Panc1 (cell line): ENCODE data around the gene MAMLD1. TPM values are rescaled to one million over a fixed set of nuclear protein-coding genes. Genes with fewer than 3 reads are reported as not detected.

Experiments
- ATAC-seq: fragments of 200-7000 bp; cut with Tn5 transposase; 2 replicates; pipeline ENCODE4 v1.9.1; 2020; ENCODE audit warnings: mild to moderate bottlenecking, moderate library complexity
- BruUV-seq: library from RNA; stranded (reverse); fragments of 400-500 nt; replicated peaks from 2 replicates; lab custom pipeline; 2021; lab: Mats Ljungman, UMichigan
- CTCF ChIA-PET: fragments of 300-600 bp; sonication (Branson Sonifier 250); formaldehyde crosslinking; loops from one replicate; lab custom pipeline; 2022; ENCODE audit warnings: antibody characterized with exemption; lab: Charles Lee
- POLR2A ChIA-PET: fragments of 300-600 bp; sonication (Branson Sonifier 250); formaldehyde crosslinking; loops from one replicate; lab custom pipeline; 2022; ENCODE audit warnings: antibody characterized with exemption; lab: Charles Lee
- DNase-seq: peaks from one replicate; pipeline ENCODE4 v3.0.0-alpha.2; 2010; ENCODE audit warnings: low read depth, low spot score
- H3K27ac ChIP-seq: 2 replicates; pipeline ENCODE4 v1.5.1; 2011; ENCODE audit warnings: mild to moderate bottlenecking, low read length, inconsistent platforms
- H3K27me3 ChIP-seq: fragments of 200-500 bp; sonication (Bioruptor generic); 2 replicates; pipeline ENCODE4 v1.6.0; 2014; ENCODE audit warnings: low read length, inconsistent platforms; ENCODE audit not compliant: control insufficient read depth, insufficient read depth
- H3K36me3 ChIP-seq: fragments of 200-500 bp; sonication (Bioruptor generic); 2 replicates; pipeline ENCODE4 v1.5.1; 2014; ENCODE audit warnings: inconsistent platforms, mild to moderate bottlenecking, low read length, moderate library complexity; ENCODE audit not compliant: control insufficient read depth, insufficient read depth
- H3K4me1 ChIP-seq: 2 replicates; pipeline ENCODE4 v1.5.1; 2011; ENCODE audit warnings: inconsistent platforms, mild to moderate bottlenecking, low read length, moderate library complexity; ENCODE audit not compliant: control insufficient read depth, insufficient read depth
- H3K4me3 ChIP-seq, 2 experiments: 2 replicates each; pipeline ENCODE4 v1.5.1; 2011 to 2012; ENCODE audit warnings: low read depth in 2 of 2, low read length in 2 of 2, mild to moderate bottlenecking in 2 of 2, inconsistent platforms in 1 of 2, moderate library complexity in 1 of 2
- H3K9me3 ChIP-seq: fragments of 200-500 bp; sonication (Bioruptor generic); 2 replicates; pipeline ENCODE4 v1.5.1; 2014; ENCODE audit warnings: low read depth, mild to moderate bottlenecking, inconsistent platforms, low read length, moderate library complexity; ENCODE audit not compliant: control insufficient read depth, insufficient read depth
- POLR2AphosphoS5 ChIP-seq: IDR thresholded peaks from 2 replicates; pipeline ENCODE4 v1.6.1; 2012; ENCODE audit warnings: mild to moderate bottlenecking, low read depth, low read length, moderate library complexity
- SIN3A ChIP-seq: IDR thresholded peaks from 2 replicates; pipeline ENCODE4 v1.6.1; 2012; ENCODE audit warnings: low read depth, mild to moderate bottlenecking, low read length, moderate library complexity, borderline replicate concordance; ENCODE audit not compliant: insufficient read depth
- TCF7L2 ChIP-seq: IDR thresholded peaks from 2 replicates; pipeline ENCODE4 v1.6.1; 2011; ENCODE audit warnings: mild to moderate bottlenecking, low read depth, low read length, inconsistent platforms
- in situ Hi-C: cut with HindIII; loops from 2 replicates; pipeline ENCODE4 v1.10.0; 2016; ENCODE audit warnings: low sequenced_read_pairs, low pct_unique_long_range_greater_than_20kb
- intact Hi-C: fragments of 100-400 bp; cut with micrococcal nuclease; formaldehyde crosslinking; loops from one replicate; pipeline ENCODE4 v1.10.0; 2022; ENCODE audit not compliant: unreplicated experiment
- total RNA-seq: library from RNA; stranded (reverse); gene quantifications from one replicate; pipeline ENCODE4 v1.2.1, GENCODE V29; 2021; ENCODE audit not compliant: unreplicated experiment
- TF ChIP-seq, protein P1 (sequence below): fragments of 450-650 bp; IDR thresholded peaks from 2 replicates; pipeline ENCODE4 v1.5.1; 2017; ENCODE audit warnings: mild to moderate bottlenecking
- TF ChIP-seq, protein P2 (sequence below), 2 experiments: IDR thresholded peaks; 2 replicates each; pipeline ENCODE4 v1.6.1; 2011 to 2012; ENCODE audit warnings: low read depth in 2 of 2, control low read depth in 1 of 2, low read length in 1 of 2, mild to moderate bottlenecking in 1 of 2, moderate library complexity in 1 of 2; ENCODE audit not compliant: insufficient read depth in 1 of 2

The MAMLD1 gene
- total RNA-seq, 1 experiment from 2014 or later: 2.1 TPM

DNA sequence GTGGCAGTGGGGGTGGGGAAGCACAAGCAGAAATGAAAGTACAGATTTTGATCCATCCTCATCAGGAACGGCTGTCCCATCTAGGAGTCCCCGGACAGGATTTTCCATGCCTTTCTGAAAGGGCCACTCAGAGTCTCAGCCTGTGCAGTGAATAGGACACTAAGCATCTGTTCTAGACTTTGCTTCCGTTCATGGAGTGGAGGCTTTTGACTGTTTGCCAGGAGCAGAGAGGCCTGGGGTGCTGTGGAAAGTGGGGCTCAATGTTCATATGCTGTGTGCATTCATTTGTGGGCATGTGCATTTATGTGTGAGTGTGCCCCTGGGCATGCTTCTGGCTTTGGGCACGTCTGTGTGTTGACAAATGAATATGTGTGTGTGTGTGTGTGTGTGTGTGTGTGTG lies 25.6 kb upstream of the MAMLD1 start:
- no peak for TF ChIP-seq TCF7L2
- TF ChIP-seq, protein P1, sequence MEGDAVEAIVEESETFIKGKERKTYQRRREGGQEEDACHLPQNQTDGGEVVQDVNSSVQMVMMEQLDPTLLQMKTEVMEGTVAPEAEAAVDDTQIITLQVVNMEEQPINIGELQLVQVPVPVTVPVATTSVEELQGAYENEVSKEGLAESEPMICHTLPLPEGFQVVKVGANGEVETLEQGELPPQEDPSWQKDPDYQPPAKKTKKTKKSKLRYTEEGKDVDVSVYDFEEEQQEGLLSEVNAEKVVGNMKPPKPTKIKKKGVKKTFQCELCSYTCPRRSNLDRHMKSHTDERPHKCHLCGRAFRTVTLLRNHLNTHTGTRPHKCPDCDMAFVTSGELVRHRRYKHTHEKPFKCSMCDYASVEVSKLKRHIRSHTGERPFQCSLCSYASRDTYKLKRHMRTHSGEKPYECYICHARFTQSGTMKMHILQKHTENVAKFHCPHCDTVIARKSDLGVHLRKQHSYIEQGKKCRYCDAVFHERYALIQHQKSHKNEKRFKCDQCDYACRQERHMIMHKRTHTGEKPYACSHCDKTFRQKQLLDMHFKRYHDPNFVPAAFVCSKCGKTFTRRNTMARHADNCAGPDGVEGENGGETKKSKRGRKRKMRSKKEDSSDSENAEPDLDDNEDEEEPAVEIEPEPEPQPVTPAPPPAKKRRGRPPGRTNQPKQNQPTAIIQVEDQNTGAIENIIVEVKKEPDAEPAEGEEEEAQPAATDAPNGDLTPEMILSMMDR: no peak
- ATAC-seq: no peak
- Histone ChIP-seq H3K27ac (no peak overlapping the region), H3K27me3 (no peaks in the 10 kb centered on the region), H3K9me3 (no peaks in the 10 kb centered on the region), H3K4me3 (no peak overlapping the region), H3K4me1 (no peaks in the 10 kb centered on the region), H3K36me3 (no peaks in the 10 kb centered on the region)
- in situ Hi-C loops: no loop called here
- intact Hi-C loops: no loop called here
- no peak for DNase-seq
- POLR2A ChIA-PET: no interaction called here
- CTCF ChIA-PET: no interaction called here
- BruUV-seq: no TSS peak

GRCh38 chrX:150338615-150339014 lies 24.5 kb upstream of the MAMLD1 start:
- Histone ChIP-seq H3K9me3 (no peaks in the 10 kb centered on the region), H3K4me1 (no peaks in the 10 kb centered on the region), H3K27ac (no peak overlapping the region), H3K27me3 (no peaks in the 10 kb centered on the region), H3K4me3 (no peak overlapping the region), H3K36me3 (no peaks in the 10 kb centered on the region)
- in situ Hi-C loops: no loop called here
- ChIA-PET CTCF (no interaction called here), POLR2A (no interaction called here)
- no TSS peak for BruUV-seq
- TF ChIP-seq SIN3A (no peak), TCF7L2 (no peak), POLR2AphosphoS5 (no peak)
- TF ChIP-seq, protein P1: no peak
- TF ChIP-seq, protein P2, sequence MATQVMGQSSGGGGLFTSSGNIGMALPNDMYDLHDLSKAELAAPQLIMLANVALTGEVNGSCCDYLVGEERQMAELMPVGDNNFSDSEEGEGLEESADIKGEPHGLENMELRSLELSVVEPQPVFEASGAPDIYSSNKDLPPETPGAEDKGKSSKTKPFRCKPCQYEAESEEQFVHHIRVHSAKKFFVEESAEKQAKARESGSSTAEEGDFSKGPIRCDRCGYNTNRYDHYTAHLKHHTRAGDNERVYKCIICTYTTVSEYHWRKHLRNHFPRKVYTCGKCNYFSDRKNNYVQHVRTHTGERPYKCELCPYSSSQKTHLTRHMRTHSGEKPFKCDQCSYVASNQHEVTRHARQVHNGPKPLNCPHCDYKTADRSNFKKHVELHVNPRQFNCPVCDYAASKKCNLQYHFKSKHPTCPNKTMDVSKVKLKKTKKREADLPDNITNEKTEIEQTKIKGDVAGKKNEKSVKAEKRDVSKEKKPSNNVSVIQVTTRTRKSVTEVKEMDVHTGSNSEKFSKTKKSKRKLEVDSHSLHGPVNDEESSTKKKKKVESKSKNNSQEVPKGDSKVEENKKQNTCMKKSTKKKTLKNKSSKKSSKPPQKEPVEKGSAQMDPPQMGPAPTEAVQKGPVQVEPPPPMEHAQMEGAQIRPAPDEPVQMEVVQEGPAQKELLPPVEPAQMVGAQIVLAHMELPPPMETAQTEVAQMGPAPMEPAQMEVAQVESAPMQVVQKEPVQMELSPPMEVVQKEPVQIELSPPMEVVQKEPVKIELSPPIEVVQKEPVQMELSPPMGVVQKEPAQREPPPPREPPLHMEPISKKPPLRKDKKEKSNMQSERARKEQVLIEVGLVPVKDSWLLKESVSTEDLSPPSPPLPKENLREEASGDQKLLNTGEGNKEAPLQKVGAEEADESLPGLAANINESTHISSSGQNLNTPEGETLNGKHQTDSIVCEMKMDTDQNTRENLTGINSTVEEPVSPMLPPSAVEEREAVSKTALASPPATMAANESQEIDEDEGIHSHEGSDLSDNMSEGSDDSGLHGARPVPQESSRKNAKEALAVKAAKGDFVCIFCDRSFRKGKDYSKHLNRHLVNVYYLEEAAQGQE (IDR thresholded peaks at IDR 0.05; ENCODE audit: insufficient read depth in 1 of 2, low read depth in 2 of 2, low read length in 1 of 2): no peak
- no peak for DNase-seq
- intact Hi-C loops: no loop called here
- no peak for ATAC-seq

- Histone ChIP-seq H3K9me3 (no peaks in the 10 kb centered on the region), H3K4me1 (no peaks in the 10 kb centered on the region), H3K27ac (no peak overlapping the region), H3K4me3 (no peak overlapping the region), H3K27me3 (no peaks in the 10 kb centered on the region), H3K36me3 (no peaks in the 10 kb centered on the region)
- ATAC-seq: no peak
- CTCF ChIA-PET: no interaction called here
- BruUV-seq: no TSS peak
- intact Hi-C loops: no loop called here
- in situ Hi-C loops: no loop called here
- POLR2A ChIA-PET: no interaction called here
- DNase-seq: no peak
- TF ChIP-seq SIN3A (no peak), POLR2AphosphoS5 (no peak), TCF7L2 (no peak)
- TF ChIP-seq, protein P1: no peak
- TF ChIP-seq, protein P2 (IDR thresholded peaks at IDR 0.05; ENCODE audit: insufficient read depth in 1 of 2, low read depth in 2 of 2, low read length in 1 of 2): no peak
Observed at GRCh38 chrX:150339736-150340135, 23.4 kb upstream of the MAMLD1 start.
